Mammary epithelial cell (primary cell): ENCODE data around the gene SMIM12.

Source experiments
- CTCF ChIP-seq, 2 donors: IDR thresholded peaks in 1 of 2; conservative IDR thresholded peaks in 1 of 2; 2 replicates each; pipeline ENCODE4 v1.5.1; 2011 to 2012; ENCODE audit warnings: inconsistent platforms in 2 of 2, low read length in 2 of 2, mild to moderate bottlenecking in 2 of 2, control low read depth in 1 of 2, low read depth in 1 of 2; ENCODE audit not compliant: insufficient read depth in 1 of 2; ENCODE audit errors: extremely low read depth in 1 of 2
- EZH2 ChIP-seq: IDR thresholded peaks from 2 replicates; pipeline ENCODE4 v1.6.1; 2012; ENCODE audit warnings: low read length, inconsistent platforms, borderline replicate concordance

- TF ChIP-seq CTCF (conservative IDR thresholded peaks at IDR 0.05 in 1 of 2, IDR thresholded peaks at IDR 0.05 in 1 of 2; ENCODE audit: extremely low read depth in 1 of 2, insufficient read depth in 1 of 2, low read depth in 1 of 2, low read length in 2 of 2) (no peak), EZH2 (no peak)
Observed at GRCh38 chr1:34822202-34822601, 37.3 kb downstream of the SMIM12 start.
